ENCODE results near the gene VENTX. TPM values are rescaled to one million over a fixed set of nuclear protein-coding genes. Genes with fewer than 3 reads are reported as not detected.

VENTX gene
- total and polyA plus RNA-seq, 10 of the 15 experiments (the other 5 are each of a cell fraction or from before 2014, with no cell fraction given) = 0.05 TPM; not detected in 9

- peak; percentile 71; the same call in 1 of the 2 replicates for TF ChIP-seq ZNF592 (IDR thresholded peaks at IDR 0.05)
- TF ChIP-seq NR2C1 (IDR thresholded peaks at IDR 0.05) = no peak; the same call in 1 of the 2 replicates
- TF ChIP-seq POLR2AphosphoS5 (IDR thresholded peaks at IDR 0.05; ENCODE audit: low read length) = peak; percentile 87
- peak; percentile 90 for TF ChIP-seq BCL3 (IDR thresholded peaks at IDR 0.05; ENCODE audit: borderline replicate concordance, insufficient read depth, low read depth, low read length, poor library complexity, severe bottlenecking)
- TF ChIP-seq BMI1 (IDR thresholded peaks at IDR 0.05; ENCODE audit: borderline replicate concordance) = no peak
- peak; percentile 100 for TF ChIP-seq RELA (IDR thresholded peaks at IDR 0.05; ENCODE audit: borderline replicate concordance, partially characterized antibody)
- no peak for TF ChIP-seq GABPA (IDR thresholded peaks at IDR 0.05; ENCODE audit: low read depth)
- TF ChIP-seq IRF4 (IDR thresholded peaks at IDR 0.05; ENCODE audit: low read depth, low read length) = peak; percentile 67; the same call in 1 of the 2 replicates
- TF ChIP-seq POLR2AphosphoS2 (IDR thresholded peaks at IDR 0.05; ENCODE audit: low read depth, low read length) = no peak
- TF ChIP-seq ZBTB4 (CRISPR knock-in tag; IDR thresholded peaks at IDR 0.05) = no peak
- TF ChIP-seq E2F8 (IDR thresholded peaks at IDR 0.05; ENCODE audit: low read depth, partially characterized antibody) = no peak
- TF ChIP-seq WRNIP1 (IDR thresholded peaks at IDR 0.05; ENCODE audit: borderline replicate concordance, low read depth, low read length) = no peak
- TF ChIP-seq FOXM1 (IDR thresholded peaks at IDR 0.05; ENCODE audit: low read depth, low read length) = peak; percentile 92
- TF ChIP-seq TARDBP (IDR thresholded peaks at IDR 0.05; ENCODE audit: borderline replicate concordance) = 0 out of 2 replicates have a peak, but pooled peaks have one; percentile 58
- TF ChIP-seq YY1 (IDR thresholded peaks at IDR 0.05; ENCODE audit: low read depth, low read length) = no peak
- TF ChIP-seq CHD2 (IDR thresholded peaks at IDR 0.05; ENCODE audit: borderline replicate concordance, low read depth, low read length) = no peak; the same call in 1 of the 2 replicates
These were observed 37.4 kb downstream of the VENTX start (continued) for GRCh38 chr10:133274751-133275683.
